Putamen (tissue), 1 donor: ENCODE measurements around the gene CCDC124.
"Not testable (repeated sequence)": the region's sequence is repeated elsewhere in the genome, so short reads cannot be mapped to it uniquely, and the experiment has no call there.

Source experiments
- DNase-seq: peaks from one replicate; pipeline ENCODE4 v3.0.0-alpha.2; 2016; ENCODE audit warnings: low spot score

Gene CCDC124

GRCh38 chr19:17985037-17985818 is 52.4 kb downstream of the CCDC124 start:
- DNase-seq: no peak

- DNase-seq: not testable (repeated sequence)
Observed at GRCh38 chr19:17986569-17986968, 53.8 kb downstream of the CCDC124 start.

GRCh38 chr19:17988161-17988560 is 55.3 kb downstream of the CCDC124 start:
- DNase-seq: no peak

GRCh38 chr19:17989425-17990094 is 56.7 kb downstream of the CCDC124 start:
- DNase-seq: no peak

GRCh38 chr19:17993076-17993813 is 60.4 kb downstream of the CCDC124 start:
- no peak for DNase-seq
